ENCODE data around the gene ROPN1B. TPM values are rescaled to one million over a fixed set of nuclear protein-coding genes. Genes with fewer than 3 reads are reported as not detected.
"Not testable (repeated sequence)": the region's sequence is repeated elsewhere in the genome, so short reads cannot be mapped to it uniquely, and the experiment has no call there.

Gene ROPN1B
- total RNA-seq, 4 donors from 2014 or later, result 0.56 TPM; not detected in 3

GRCh38 chr3:125990253-125990970 lies 21.4 kb downstream of the ROPN1B start:
- DNase-seq (ENCODE audit: low spot score) (peak; percentile 62), ATAC-seq (ENCODE audit: low FRiP score) (peak; percentile 100)
- TF ChIP-seq CTCF (IDR thresholded peaks at IDR 0.05), result no peak

- not testable (repeated sequence) for ATAC-seq (ENCODE audit: low FRiP score); DNase-seq (ENCODE audit: low spot score)
Observed at GRCh38 chr3:125996751-125997150, 27.8 kb downstream of the ROPN1B start.

GRCh38 chr3:126002189-126002588 lies 33.2 kb downstream of the ROPN1B start:
- ATAC-seq (ENCODE audit: low FRiP score) (no peak), DNase-seq (ENCODE audit: low spot score) (no peak)
- no peak for TF ChIP-seq CTCF (IDR thresholded peaks at IDR 0.05)

GRCh38 chr3:126003447-126004190 lies 34.6 kb downstream of the ROPN1B start:
- DNase-seq (ENCODE audit: low spot score) (no peak), ATAC-seq (ENCODE audit: low FRiP score) (no peak)
- TF ChIP-seq CTCF (IDR thresholded peaks at IDR 0.05), result no peak

GRCh38 chr3:126004217-126004616 lies 35.2 kb downstream of the ROPN1B start:
- no peak for DNase-seq (ENCODE audit: low spot score)
- no peak for TF ChIP-seq CTCF (IDR thresholded peaks at IDR 0.05)
- no peak for ATAC-seq (ENCODE audit: low FRiP score)

- TF ChIP-seq CTCF (IDR thresholded peaks at IDR 0.05), result no peak
- no peak for ATAC-seq (ENCODE audit: low FRiP score)
- DNase-seq (ENCODE audit: low spot score), result no peak
Observed at GRCh38 chr3:126004692-126005091, 35.7 kb downstream of the ROPN1B start.

GRCh38 chr3:126005951-126006350 lies 37.0 kb downstream of the ROPN1B start:
- DNase-seq (ENCODE audit: low spot score) (no peak), ATAC-seq (ENCODE audit: low FRiP score) (no peak)
- no peak for TF ChIP-seq CTCF (IDR thresholded peaks at IDR 0.05)

All from omental fat pad (tissue), 4 donors.